HFF-Myc (cell line): ENCODE results near the gene CUL1.

Experiments used
- DNase-seq: peaks from one replicate; pipeline ENCODE4 v3.0.0-alpha.2; 2011; ENCODE audit warnings: low read depth; ENCODE audit errors: extremely low read depth
- H3K4me3 ChIP-seq: replicated peaks from 2 replicates; pipeline ENCODE4 v1.5.1; 2011; ENCODE audit warnings: low read depth, mild to moderate bottlenecking, control low read depth, low read length
- CTCF ChIP-seq: IDR thresholded peaks from 2 replicates; pipeline ENCODE4 v1.5.1; 2012; ENCODE audit warnings: mild to moderate bottlenecking, low read depth, low read length, control low read depth; ENCODE audit errors: missing control alignments

CUL1 gene

GRCh38 chr7:148722340-148723165 is 23.9 kb downstream of the CUL1 start:
- no peak overlapping the region for H3K4me3 ChIP-seq
- no peak for DNase-seq
- no peak for TF ChIP-seq CTCF

- TF ChIP-seq CTCF = no peak
- H3K4me3 ChIP-seq = no peak overlapping the region
- no peak for DNase-seq
These were observed 24.5 kb downstream of the CUL1 start for GRCh38 chr7:148723166-148723559.

GRCh38 chr7:148723846-148724245 is 25.1 kb downstream of the CUL1 start:
- no peak overlapping the region for H3K4me3 ChIP-seq
- DNase-seq = no peak
- no peak for TF ChIP-seq CTCF

- no peak for DNase-seq
- TF ChIP-seq CTCF = no peak
- H3K4me3 ChIP-seq = no peak overlapping the region
These were observed 27.7 kb downstream of the CUL1 start for GRCh38 chr7:148726385-148726784.

GRCh38 chr7:148727501-148728278 is 29.0 kb downstream of the CUL1 start:
- no peak for TF ChIP-seq CTCF
- DNase-seq = no peak

GRCh38 chr7:148729984-148730733 is 31.5 kb downstream of the CUL1 start:
- no peak for TF ChIP-seq CTCF
- H3K4me3 ChIP-seq = no peak overlapping the region
- no peak for DNase-seq

More at GRCh38 chr7:148727501-148728278, 29.0 kb downstream of the CUL1 start:
- H3K4me3 ChIP-seq = no peak overlapping the region
